ENCODE data around the gene POU2AF1. TPM values are rescaled to one million over a fixed set of nuclear protein-coding genes. Genes with fewer than 3 reads are reported as not detected.

Gene POU2AF1
- total RNA-seq, 2 donors from 2014 or later: 2.5 to 12.4 TPM

Other genes starting within 250 kb of the POU2AF1 start
- gene POU2AF2, start 133.6 kb downstream of the POU2AF1 start, total RNA-seq: not detected
- gene POU2AF3, start 80.7 kb downstream of the POU2AF1 start, total RNA-seq: under 1 TPM in 1 of 2 donors, not detected in 1; 0.32 TPM
- under 1 TPM in 1 of 2 donors, not detected in 1; 0.23 TPM for gene BTG4, start 133.1 kb upstream of the POU2AF1 start, total RNA-seq
- gene HOATZ, start 135.5 kb upstream of the POU2AF1 start, total RNA-seq: not detected
- 10 to 100 TPM; 12.3 to 15.6 TPM for gene LAYN, start 161.4 kb upstream of the POU2AF1 start, total RNA-seq
- 1 to 10 TPM; 9.4 to 9.9 TPM for gene SIK2, start 223.2 kb upstream of the POU2AF1 start, total RNA-seq

Data from activated T-cell treated with anti-CD3 and anti-CD28 coated beads, Interleukin-2, amount 50 U/mL, for 72 hours (primary cell).